DOHH2 (cell line): ENCODE results near the gene TRERF1.

Experiments
- H3F3A ChIP-seq: fragments of 200-600 bp; sonication (generic), shearing (Covaris generic); 2 replicates; pipeline ENCODE4 v1.6.0; 2016; ENCODE audit warnings: antibody characterized with exemption, mild to moderate bottlenecking; ENCODE audit not compliant: control insufficient read depth, insufficient read depth
- H3K27ac ChIP-seq: fragments of 200-600 bp; sonication (generic); 2 replicates; pipeline ENCODE4 v1.5.1; 2014; ENCODE audit warnings: low read depth, mild to moderate bottlenecking, low read length, moderate library complexity
- H3K27me3 ChIP-seq: fragments of 200-600 bp; sonication (generic); 2 replicates; pipeline ENCODE4 v1.6.1; 2014; ENCODE audit warnings: mild to moderate bottlenecking, low read length, mixed read lengths; ENCODE audit not compliant: control insufficient read depth
- H3K36me3 ChIP-seq: fragments of 200-600 bp; sonication (generic); 2 replicates; pipeline ENCODE4 v1.6.1; 2014; ENCODE audit warnings: mild to moderate bottlenecking, low read length, moderate library complexity, mixed read lengths; ENCODE audit not compliant: control insufficient read depth
- H3K4me1 ChIP-seq: fragments of 200-600 bp; sonication (generic); 2 replicates; pipeline ENCODE4 v1.6.1; 2014; ENCODE audit warnings: mild to moderate bottlenecking, low read length, mixed read lengths; ENCODE audit not compliant: control insufficient read depth
- H3K4me2 ChIP-seq: fragments of 200-600 bp; sonication (generic); 2 replicates; pipeline ENCODE4 v1.6.0; 2014; ENCODE audit warnings: mild to moderate bottlenecking, low read length, moderate library complexity
- H3K4me3 ChIP-seq: fragments of 200-600 bp; sonication (generic); 2 replicates; pipeline ENCODE4 v1.5.1; 2014; ENCODE audit warnings: mild to moderate bottlenecking, low read length, mixed read lengths
- H3K79me2 ChIP-seq: fragments of 200-600 bp; sonication (generic); 2 replicates; pipeline ENCODE4 v1.6.1; 2014; ENCODE audit warnings: mild to moderate bottlenecking, low read length, mixed read lengths; ENCODE audit not compliant: control insufficient read depth
- H3K9me2 ChIP-seq: fragments of 200-600 bp; sonication (generic); replicated peaks from 2 replicates; pipeline ENCODE4 v1.6.1; 2014; ENCODE audit warnings: mild to moderate bottlenecking, low read length, mixed read lengths; ENCODE audit not compliant: control insufficient read depth
- H3K9me3 ChIP-seq: fragments of 200-600 bp; sonication (generic); 2 replicates; pipeline ENCODE4 v1.6.1; 2014; ENCODE audit warnings: antibody characterized with exemption, low read length, mixed read lengths; ENCODE audit not compliant: control insufficient read depth, insufficient read depth
- H4K20me1 ChIP-seq: fragments of 200-600 bp; sonication (generic); 2 replicates; pipeline ENCODE4 v1.6.0; 2014; ENCODE audit warnings: low read depth, mild to moderate bottlenecking, antibody characterized with exemption, low read length, moderate library complexity; ENCODE audit not compliant: control insufficient read depth, insufficient read depth
- EZH2phosphoT487 ChIP-seq: fragments of 200-600 bp; sonication (generic); IDR thresholded peaks from 2 replicates; pipeline ENCODE4 v1.6.1; 2017; ENCODE audit warnings: borderline replicate concordance, mild to moderate bottlenecking, antibody characterized with exemption, low read length, moderate library complexity, mixed read lengths
- TF ChIP-seq, protein P1 (sequence below): fragments of 200-600 bp; sonication (generic); IDR thresholded peaks from one replicate; pipeline ENCODE4 v1.5.1; 2014; ENCODE audit warnings: antibody characterized with exemption, mild to moderate bottlenecking, low read depth, low read length; ENCODE audit not compliant: poor library complexity, severe bottlenecking

Gene TRERF1

GRCh38 chr6:42314571-42315258 lies 137.0 kb downstream of the TRERF1 start:
- no peaks in the 10 kb centered on the region for H3K9me3 ChIP-seq
- H3K36me3 ChIP-seq, result no peaks in the 10 kb centered on the region
- H3K27me3 ChIP-seq, result no peaks in the 10 kb centered on the region
- no peak for TF ChIP-seq EZH2phosphoT487
- TF ChIP-seq, protein P1, sequence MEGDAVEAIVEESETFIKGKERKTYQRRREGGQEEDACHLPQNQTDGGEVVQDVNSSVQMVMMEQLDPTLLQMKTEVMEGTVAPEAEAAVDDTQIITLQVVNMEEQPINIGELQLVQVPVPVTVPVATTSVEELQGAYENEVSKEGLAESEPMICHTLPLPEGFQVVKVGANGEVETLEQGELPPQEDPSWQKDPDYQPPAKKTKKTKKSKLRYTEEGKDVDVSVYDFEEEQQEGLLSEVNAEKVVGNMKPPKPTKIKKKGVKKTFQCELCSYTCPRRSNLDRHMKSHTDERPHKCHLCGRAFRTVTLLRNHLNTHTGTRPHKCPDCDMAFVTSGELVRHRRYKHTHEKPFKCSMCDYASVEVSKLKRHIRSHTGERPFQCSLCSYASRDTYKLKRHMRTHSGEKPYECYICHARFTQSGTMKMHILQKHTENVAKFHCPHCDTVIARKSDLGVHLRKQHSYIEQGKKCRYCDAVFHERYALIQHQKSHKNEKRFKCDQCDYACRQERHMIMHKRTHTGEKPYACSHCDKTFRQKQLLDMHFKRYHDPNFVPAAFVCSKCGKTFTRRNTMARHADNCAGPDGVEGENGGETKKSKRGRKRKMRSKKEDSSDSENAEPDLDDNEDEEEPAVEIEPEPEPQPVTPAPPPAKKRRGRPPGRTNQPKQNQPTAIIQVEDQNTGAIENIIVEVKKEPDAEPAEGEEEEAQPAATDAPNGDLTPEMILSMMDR, result no peak
- H3K79me2 ChIP-seq, result peaks cover 5% of the 10 kb centered on the region
- no peak overlapping the region for H3K27ac ChIP-seq
- no peaks in the 10 kb centered on the region for H3K9me2 ChIP-seq
- no peak overlapping the region for H3K4me3 ChIP-seq
- H3F3A ChIP-seq, result no peaks in the 10 kb centered on the region; the same call in 1 of the 2 replicates
- no peaks in the 10 kb centered on the region; the same call in 1 of the 2 replicates for H4K20me1 ChIP-seq
- H3K4me2 ChIP-seq, result no peak overlapping the region
- peaks cover 23% of the 10 kb centered on the region for H3K4me1 ChIP-seq

DNA sequence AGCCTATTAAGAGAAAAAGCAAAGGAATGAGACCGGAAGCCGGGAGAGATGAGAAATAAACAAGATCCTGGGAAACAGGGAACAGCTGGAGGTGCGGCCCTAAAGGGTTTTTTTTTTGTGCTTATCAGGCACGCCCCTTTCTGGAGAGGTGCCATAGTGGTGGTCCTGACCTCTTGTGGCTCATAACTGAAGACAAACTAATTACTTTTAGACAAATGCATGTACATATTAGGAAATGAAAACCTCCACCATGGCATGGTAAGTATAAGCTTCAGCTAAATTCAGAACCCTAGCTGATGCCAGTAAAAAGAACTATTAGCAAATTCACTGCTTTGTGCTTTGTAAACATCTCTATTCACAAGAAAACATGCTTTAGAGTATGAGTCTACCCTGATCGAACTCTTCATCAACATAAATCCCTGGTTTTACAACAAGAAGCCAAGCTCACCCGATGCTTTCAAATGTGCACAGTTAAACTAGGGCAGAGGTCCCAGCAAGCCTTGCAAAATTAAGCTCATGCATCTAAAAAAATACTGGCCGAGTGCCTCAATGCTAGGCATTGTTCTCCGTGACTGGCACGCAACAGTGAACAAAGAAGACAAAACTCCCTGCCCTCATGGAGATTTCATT lies 137.7 kb downstream of the TRERF1 start:
- H3K27ac ChIP-seq, result no peak overlapping the region
- no peak overlapping the region for H3K4me3 ChIP-seq
- H3F3A ChIP-seq, result no peaks in the 10 kb centered on the region; the same call in 1 of the 2 replicates
- H3K36me3 ChIP-seq, result no peaks in the 10 kb centered on the region
- H3K79me2 ChIP-seq, result peaks cover 5% of the 10 kb centered on the region
- no peaks in the 10 kb centered on the region for H3K9me3 ChIP-seq
- H3K9me2 ChIP-seq, result no peaks in the 10 kb centered on the region
- no peak for TF ChIP-seq EZH2phosphoT487
- TF ChIP-seq, protein P1, result no peak
- no peak overlapping the region for H3K4me2 ChIP-seq
- no peaks in the 10 kb centered on the region; the same call in 1 of the 2 replicates for H4K20me1 ChIP-seq
- H3K4me1 ChIP-seq, result peaks cover 23% of the 10 kb centered on the region
- no peaks in the 10 kb centered on the region for H3K27me3 ChIP-seq

DNA sequence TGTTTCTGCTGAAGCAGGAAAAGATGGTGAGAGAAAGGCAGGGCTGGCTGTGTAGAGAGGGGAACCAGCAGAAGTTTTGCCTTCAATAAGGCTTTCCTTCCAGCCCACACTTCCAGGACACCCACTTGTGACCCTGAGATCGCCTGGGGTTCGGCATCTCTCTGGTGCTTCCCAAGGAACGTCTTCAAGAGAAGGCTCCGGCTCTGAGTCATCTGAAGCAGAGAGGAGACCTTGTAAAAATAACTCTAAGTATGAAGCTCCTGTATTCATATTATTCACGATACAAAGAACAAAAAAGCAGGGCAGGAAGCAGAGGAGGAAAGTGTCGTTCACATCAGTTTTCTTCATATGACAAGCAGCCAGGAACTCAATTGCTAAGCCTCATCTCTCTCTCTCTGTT lies 138.7 kb downstream of the TRERF1 start:
- no peak overlapping the region for H3K4me2 ChIP-seq
- peaks cover 2% of the 10 kb centered on the region; the same call in 1 of the 2 replicates for H4K20me1 ChIP-seq
- H3K27me3 ChIP-seq, result no peaks in the 10 kb centered on the region
- H3K9me3 ChIP-seq, result no peaks in the 10 kb centered on the region
- H3K27ac ChIP-seq, result no peak overlapping the region
- H3K79me2 ChIP-seq, result peaks cover 6% of the 10 kb centered on the region
- no peaks in the 10 kb centered on the region for H3K36me3 ChIP-seq
- H3K4me3 ChIP-seq, result no peak overlapping the region
- H3K9me2 ChIP-seq, result no peaks in the 10 kb centered on the region
- H3K4me1 ChIP-seq, result peaks cover 17% of the 10 kb centered on the region
- no peaks in the 10 kb centered on the region; the same call in 1 of the 2 replicates for H3F3A ChIP-seq
- no peak for TF ChIP-seq EZH2phosphoT487
- TF ChIP-seq, protein P1, result no peak
